A673 (cell line): Measurements from ENCODE around the gene MRGPRE.

Source experiments
- CTCF ChIP-seq: fragments of 300-800, 200-600 bp; sonication (generic); conservative IDR thresholded peaks from 2 replicates; pipeline ENCODE4 v1.5.1; 2017; ENCODE audit warnings: low read depth, mild to moderate bottlenecking, antibody characterized with exemption, low read length, moderate library complexity, mixed read lengths
- EZH2 ChIP-seq: fragments of 200-600 bp; sonication (generic); IDR thresholded peaks from 2 replicates; pipeline ENCODE4 v1.6.1; 2017; ENCODE audit warnings: borderline replicate concordance, low read depth, mild to moderate bottlenecking, mixed read lengths, antibody characterized with exemption, low read length; ENCODE audit not compliant: poor library complexity, severe bottlenecking

DNA sequence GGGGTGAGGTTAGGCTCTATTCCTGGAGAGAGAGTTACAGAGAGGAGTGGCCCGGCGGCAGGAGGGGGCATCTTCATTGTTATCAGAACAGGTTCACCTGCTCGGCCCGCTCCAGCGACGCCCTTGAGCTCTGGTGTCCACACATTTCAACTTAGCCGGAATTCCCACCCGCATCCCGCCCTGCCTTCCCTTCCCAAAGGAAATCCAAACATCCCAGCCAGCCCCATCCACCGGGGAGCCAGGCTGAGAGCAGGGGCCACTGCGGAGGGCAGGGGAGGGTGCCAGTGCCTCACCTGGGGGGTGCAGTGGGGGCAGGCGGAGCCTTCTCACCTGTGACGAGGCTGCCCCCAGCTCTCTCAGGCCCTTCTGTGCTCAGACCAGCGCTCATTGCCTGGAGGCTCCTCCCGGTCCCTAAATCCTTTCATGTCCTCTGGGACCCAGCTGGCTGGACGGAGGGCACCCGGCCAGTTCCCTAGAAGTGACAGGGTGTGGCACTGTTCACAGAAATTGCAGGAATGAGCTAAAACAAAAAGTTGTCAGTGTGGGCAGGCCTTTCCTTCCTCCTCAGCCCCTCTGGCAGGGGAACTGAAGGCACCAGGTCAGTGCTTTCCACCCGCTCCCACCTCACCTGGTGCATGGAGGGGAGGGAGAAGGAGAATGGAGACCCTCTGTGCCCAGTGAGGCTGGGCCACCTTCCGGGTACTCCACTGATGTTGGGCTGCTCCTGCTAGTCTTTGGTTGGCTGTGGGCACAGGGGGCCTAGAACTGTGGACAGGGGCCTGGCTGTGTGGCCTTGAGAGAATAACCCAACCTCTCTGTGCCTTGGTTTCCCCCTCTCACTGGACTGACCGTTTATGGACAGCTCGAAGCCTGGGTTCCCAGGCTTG is 11.5 kb downstream of the MRGPRE start:
- TF ChIP-seq EZH2 (no peak), CTCF (no peak)
